HTERT RPE-1 (cell line): Measurements from ENCODE around the gene LRRC52.
"Not testable (repeated sequence)": the region's sequence is repeated elsewhere in the genome, so short reads cannot be mapped to it uniquely, and the experiment has no call there.

Experiments used
- in situ Hi-C: fragments of 300-500 bp; cut with MboI; formaldehyde crosslinking; loops from 4 replicates; pipeline ENCODE4 v1.14.3; 2020; ENCODE audit warnings: low sequenced_read_pairs

LRRC52 gene

GRCh38 chr1:165580931-165581871 is 37.4 kb downstream of the LRRC52 start:
- in situ Hi-C loops = no loop called here

- in situ Hi-C loops = no loop called here
These were observed 38.1 kb downstream of the LRRC52 start for GRCh38 chr1:165581926-165582325.

GRCh38 chr1:165586398-165586797 is 42.6 kb downstream of the LRRC52 start:
- in situ Hi-C loops = no loop called here

GRCh38 chr1:165591391-165591790 is 47.6 kb downstream of the LRRC52 start:
- in situ Hi-C loops = not testable (repeated sequence)

GRCh38 chr1:165592945-165593823 is 49.4 kb downstream of the LRRC52 start:
- in situ Hi-C loops = no loop called here

GRCh38 chr1:165595246-165595938 is 51.6 kb downstream of the LRRC52 start:
- in situ Hi-C loops = no loop called here

- in situ Hi-C loops = no loop called here
These were observed 54.3 kb downstream of the LRRC52 start for GRCh38 chr1:165597883-165598675.

- in situ Hi-C loops = no loop called here
These were observed 54.9 kb downstream of the LRRC52 start for GRCh38 chr1:165598676-165599059.

GRCh38 chr1:165600793-165601192 is 57.0 kb downstream of the LRRC52 start:
- in situ Hi-C loops = no loop called here

GRCh38 chr1:165603810-165604209 is 60.0 kb downstream of the LRRC52 start:
- in situ Hi-C loops = no loop called here

- in situ Hi-C loops = no loop called here
These were observed 61.4 kb downstream of the LRRC52 start for GRCh38 chr1:165605246-165605645.

- in situ Hi-C loops = not testable (repeated sequence)
These were observed 62.9 kb downstream of the LRRC52 start for GRCh38 chr1:165606676-165607075.

GRCh38 chr1:165610866-165611265 is 67.1 kb downstream of the LRRC52 start:
- in situ Hi-C loops = no loop called here

- in situ Hi-C loops = no loop called here
These were observed 68.3 kb downstream of the LRRC52 start for GRCh38 chr1:165612062-165612461.
